HepG2 (cell line): ENCODE results near the gene NCOA3. TPM values are rescaled to one million over a fixed set of nuclear protein-coding genes. Genes with fewer than 3 reads are reported as not detected.

Source experiments
- BRCA1 ChIP-seq: sonication (generic); formaldehyde crosslinking; IDR thresholded peaks from 2 replicates; pipeline ENCODE4 v1.4.0; 2020; ENCODE audit warnings: missing genetic modification reagents
- DPF2 ChIP-seq: sonication (generic); formaldehyde crosslinking; IDR thresholded peaks from 2 replicates; pipeline ENCODE4 v1.4.0; 2020; ENCODE audit warnings: mild to moderate bottlenecking, low read depth, missing genetic modification reagents, borderline replicate concordance
- E2F5 ChIP-seq: sonication (generic); formaldehyde crosslinking; conservative IDR thresholded peaks from 2 replicates; pipeline ENCODE4 v1.4.0; 2020; ENCODE audit warnings: missing genetic modification reagents
- MZF1 ChIP-seq: sonication (generic); formaldehyde crosslinking; IDR thresholded peaks from 2 replicates; pipeline ENCODE4 v1.8.1; 2023; ENCODE audit warnings: mild to moderate bottlenecking, missing genetic modification reagents, borderline replicate concordance
- SP4 ChIP-seq: sonication (generic); formaldehyde crosslinking; IDR thresholded peaks from 2 replicates; pipeline ENCODE4 v1.8.1; 2023; ENCODE audit warnings: mild to moderate bottlenecking, missing genetic modification reagents
- TMF1 ChIP-seq: sonication (generic); formaldehyde crosslinking; IDR thresholded peaks from 2 replicates; pipeline ENCODE4 v1.8.1; 2022; ENCODE audit warnings: low read depth, missing genetic modification reagents
- ZBTB39 ChIP-seq: sonication (generic); formaldehyde crosslinking; IDR thresholded peaks from 2 replicates; pipeline ENCODE4 v1.5.0; 2020; ENCODE audit warnings: missing genetic modification reagents
- ZFP37 ChIP-seq: sonication (generic); formaldehyde crosslinking; IDR thresholded peaks from 2 replicates; pipeline ENCODE4 v1.4.0; 2020; ENCODE audit warnings: missing genetic modification reagents, borderline replicate concordance
- ZNF282 ChIP-seq: fragments of 450-650 bp; IDR thresholded peaks from 2 replicates; pipeline ENCODE4 v1.6.1; 2018; ENCODE audit not compliant: partially characterized antibody
- ZXDC ChIP-seq: sonication (generic); formaldehyde crosslinking; IDR thresholded peaks from 2 replicates; pipeline ENCODE4 v1.5.0; 2020; ENCODE audit warnings: mild to moderate bottlenecking, missing genetic modification reagents
- polyA plus RNA-seq, 8 experiments: library from polyadenylated mRNA; depleted of rRNA in 3 of 8; stranded (reverse) in 7 of 8; unstranded in 1 of 8; fragments of >200 nt; fragmentation: Illumina TruSeq in 4 of 8; extraction: Trizol in 4 of 8; gene quantifications; 2 replicates each; pipeline versions ENCODE4 v1.2.1 to v1.2.3, GENCODE V29; 2011 to 2016; ENCODE audit warnings: low read depth in 4 of 8, missing spikeins in 1 of 8, mixed read lengths in 1 of 8; ENCODE audit not compliant: insufficient read depth in 1 of 8
- total RNA-seq, 5 experiments: library from RNA; depleted of rRNA; stranded (reverse); fragments of >200 nt; fragmentation: Illumina TruSeq; extraction: Trizol; gene quantifications; 2 replicates each; pipeline ENCODE4 v1.2.3, GENCODE V29; 2016; ENCODE audit warnings: low read depth in 1 of 5
- TF ChIP-seq, protein P1 (sequence below): sonication (generic); formaldehyde crosslinking; conservative IDR thresholded peaks from 2 replicates; pipeline ENCODE4 v1.4.0; 2020; ENCODE audit warnings: mild to moderate bottlenecking, missing genetic modification reagents, moderate library complexity
- TF ChIP-seq, protein P2 (sequence below): sonication (generic); formaldehyde crosslinking; IDR thresholded peaks from 2 replicates; pipeline ENCODE4 v1.4.0; 2020; ENCODE audit warnings: low read depth, mild to moderate bottlenecking, missing genetic modification reagents
- TF ChIP-seq, protein P3 (sequence below): sonication (generic); formaldehyde crosslinking; IDR thresholded peaks from 2 replicates; pipeline ENCODE4 v1.5.0; 2020; ENCODE audit warnings: missing genetic modification reagents
- TF ChIP-seq, protein P4 (sequence below): sonication (generic); formaldehyde crosslinking; IDR thresholded peaks from 2 replicates; pipeline ENCODE4 v1.5.1; 2020; ENCODE audit warnings: mild to moderate bottlenecking, missing genetic modification reagents, moderate library complexity

The NCOA3 gene
- total and polyA plus RNA-seq, 2 of the 13 experiments (the other 11 are each of a cell fraction or from before 2014, with no cell fraction given), result 35.0 to 56.8 TPM

DNA sequence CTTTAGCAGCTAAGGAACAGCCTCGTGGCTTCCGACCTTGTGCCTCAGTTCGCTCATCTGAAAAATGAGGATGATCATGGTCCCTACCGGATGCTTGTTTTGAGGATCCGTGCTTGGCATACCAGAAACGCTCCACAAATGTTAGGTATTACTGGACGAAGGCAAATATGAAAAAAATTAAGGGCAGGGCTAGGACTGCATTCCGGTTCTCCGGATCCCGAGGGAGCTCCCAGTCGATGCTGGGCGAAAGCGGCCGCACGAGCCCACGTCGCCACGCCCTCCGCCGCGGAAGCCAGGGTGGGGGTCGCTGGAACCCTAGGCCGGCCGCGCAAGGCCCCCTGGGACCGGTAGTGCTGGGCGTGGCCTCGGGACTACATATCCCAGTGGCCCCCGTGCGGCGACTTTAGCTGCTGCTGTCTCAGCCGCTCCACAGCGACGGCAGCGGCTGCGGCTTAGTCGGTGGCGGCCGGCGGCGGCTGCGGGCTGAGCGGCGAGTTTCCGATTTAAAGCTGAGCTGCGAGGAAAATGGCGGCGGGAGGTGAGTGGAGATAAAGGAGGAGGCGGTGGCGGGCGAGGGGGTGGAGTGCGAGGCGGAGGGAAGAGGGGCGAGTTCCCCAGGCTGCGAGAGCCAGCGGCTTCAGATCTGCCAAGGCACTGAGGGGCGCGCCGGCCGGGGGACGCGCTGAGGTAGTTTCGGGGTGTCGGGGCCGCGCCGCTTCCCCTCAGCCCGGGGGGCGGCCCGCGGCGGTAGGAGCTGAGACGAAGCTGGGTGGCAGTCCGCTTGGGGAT, at the start of gene NCOA3 (continued):
- TF ChIP-seq ZXDC (CRISPR knock-in tag), result peak; percentile 97
- TF ChIP-seq ZFP37, result peak; percentile 73; the same call in 1 of the 2 replicates
- TF ChIP-seq, protein P1, sequence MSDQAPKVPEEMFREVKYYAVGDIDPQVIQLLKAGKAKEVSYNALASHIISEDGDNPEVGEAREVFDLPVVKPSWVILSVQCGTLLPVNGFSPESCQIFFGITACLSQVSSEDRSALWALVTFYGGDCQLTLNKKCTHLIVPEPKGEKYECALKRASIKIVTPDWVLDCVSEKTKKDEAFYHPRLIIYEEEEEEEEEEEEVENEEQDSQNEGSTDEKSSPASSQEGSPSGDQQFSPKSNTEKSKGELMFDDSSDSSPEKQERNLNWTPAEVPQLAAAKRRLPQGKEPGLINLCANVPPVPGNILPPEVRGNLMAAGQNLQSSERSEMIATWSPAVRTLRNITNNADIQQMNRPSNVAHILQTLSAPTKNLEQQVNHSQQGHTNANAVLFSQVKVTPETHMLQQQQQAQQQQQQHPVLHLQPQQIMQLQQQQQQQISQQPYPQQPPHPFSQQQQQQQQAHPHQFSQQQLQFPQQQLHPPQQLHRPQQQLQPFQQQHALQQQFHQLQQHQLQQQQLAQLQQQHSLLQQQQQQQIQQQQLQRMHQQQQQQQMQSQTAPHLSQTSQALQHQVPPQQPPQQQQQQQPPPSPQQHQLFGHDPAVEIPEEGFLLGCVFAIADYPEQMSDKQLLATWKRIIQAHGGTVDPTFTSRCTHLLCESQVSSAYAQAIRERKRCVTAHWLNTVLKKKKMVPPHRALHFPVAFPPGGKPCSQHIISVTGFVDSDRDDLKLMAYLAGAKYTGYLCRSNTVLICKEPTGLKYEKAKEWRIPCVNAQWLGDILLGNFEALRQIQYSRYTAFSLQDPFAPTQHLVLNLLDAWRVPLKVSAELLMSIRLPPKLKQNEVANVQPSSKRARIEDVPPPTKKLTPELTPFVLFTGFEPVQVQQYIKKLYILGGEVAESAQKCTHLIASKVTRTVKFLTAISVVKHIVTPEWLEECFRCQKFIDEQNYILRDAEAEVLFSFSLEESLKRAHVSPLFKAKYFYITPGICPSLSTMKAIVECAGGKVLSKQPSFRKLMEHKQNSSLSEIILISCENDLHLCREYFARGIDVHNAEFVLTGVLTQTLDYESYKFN, result peak; percentile 81
- TF ChIP-seq MZF1 (CRISPR knock-in tag), result peak; percentile 98
- peak; percentile 72; the same call in 1 of the 2 replicates for TF ChIP-seq ZBTB39 (CRISPR knock-in tag)
- TF ChIP-seq, protein P2, sequence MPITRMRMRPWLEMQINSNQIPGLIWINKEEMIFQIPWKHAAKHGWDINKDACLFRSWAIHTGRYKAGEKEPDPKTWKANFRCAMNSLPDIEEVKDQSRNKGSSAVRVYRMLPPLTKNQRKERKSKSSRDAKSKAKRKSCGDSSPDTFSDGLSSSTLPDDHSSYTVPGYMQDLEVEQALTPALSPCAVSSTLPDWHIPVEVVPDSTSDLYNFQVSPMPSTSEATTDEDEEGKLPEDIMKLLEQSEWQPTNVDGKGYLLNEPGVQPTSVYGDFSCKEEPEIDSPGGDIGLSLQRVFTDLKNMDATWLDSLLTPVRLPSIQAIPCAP (CRISPR knock-in tag), result no peak; the same call in none of the 2 replicates
- 0 out of 2 replicates have a peak, but pooled peaks have one; percentile 7 for TF ChIP-seq DPF2 (CRISPR knock-in tag)
- TF ChIP-seq E2F5 (CRISPR knock-in tag), result no peak
- peak; percentile 94; the same call in 1 of the 2 replicates for TF ChIP-seq BRCA1
- TF ChIP-seq, protein P3, sequence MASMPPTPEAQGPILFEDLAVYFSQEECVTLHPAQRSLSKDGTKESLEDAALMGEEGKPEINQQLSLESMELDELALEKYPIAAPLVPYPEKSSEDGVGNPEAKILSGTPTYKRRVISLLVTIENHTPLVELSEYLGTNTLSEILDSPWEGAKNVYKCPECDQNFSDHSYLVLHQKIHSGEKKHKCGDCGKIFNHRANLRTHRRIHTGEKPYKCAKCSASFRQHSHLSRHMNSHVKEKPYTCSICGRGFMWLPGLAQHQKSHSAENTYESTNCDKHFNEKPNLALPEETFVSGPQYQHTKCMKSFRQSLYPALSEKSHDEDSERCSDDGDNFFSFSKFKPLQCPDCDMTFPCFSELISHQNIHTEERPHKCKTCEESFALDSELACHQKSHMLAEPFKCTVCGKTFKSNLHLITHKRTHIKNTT, result peak; percentile 98; the same call in 1 of the 2 replicates
- peak; percentile 73; the same call in 1 of the 2 replicates for TF ChIP-seq TMF1
- TF ChIP-seq, protein P4, sequence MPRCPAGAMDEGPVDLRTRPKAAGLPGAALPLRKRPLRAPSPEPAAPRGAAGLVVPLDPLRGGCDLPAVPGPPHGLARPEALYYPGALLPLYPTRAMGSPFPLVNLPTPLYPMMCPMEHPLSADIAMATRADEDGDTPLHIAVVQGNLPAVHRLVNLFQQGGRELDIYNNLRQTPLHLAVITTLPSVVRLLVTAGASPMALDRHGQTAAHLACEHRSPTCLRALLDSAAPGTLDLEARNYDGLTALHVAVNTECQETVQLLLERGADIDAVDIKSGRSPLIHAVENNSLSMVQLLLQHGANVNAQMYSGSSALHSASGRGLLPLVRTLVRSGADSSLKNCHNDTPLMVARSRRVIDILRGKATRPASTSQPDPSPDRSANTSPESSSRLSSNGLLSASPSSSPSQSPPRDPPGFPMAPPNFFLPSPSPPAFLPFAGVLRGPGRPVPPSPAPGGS, result peak; percentile 96
- no peak for TF ChIP-seq ZNF282
- TF ChIP-seq SP4 (CRISPR knock-in tag), result peak; percentile 85
